Smooth muscle cell (in vitro differentiated cells): ENCODE data around the gene PDXDC1. TPM values are rescaled to one million over a fixed set of nuclear protein-coding genes. Genes with fewer than 3 reads are reported as not detected.
"Not testable (repeated sequence)": the region's sequence is repeated elsewhere in the genome, so short reads cannot be mapped to it uniquely, and the experiment has no call there.

ENCODE experiments used
- DNase-seq: peaks from one replicate; lab custom pipeline; 2025; ENCODE audit not compliant: unreplicated experiment; lab: John Stamatoyannopoulos, UW
- H2AFZ ChIP-seq: fragments of 200-600 bp; sonication (generic); 2 replicates; pipeline ENCODE4 v1.6.0; 2016; ENCODE audit warnings: antibody characterized with exemption, low read depth, mild to moderate bottlenecking
- H3F3A ChIP-seq: fragments of 200-600 bp; sonication (generic); 2 replicates; pipeline ENCODE4 v1.6.0; 2017; ENCODE audit warnings: antibody characterized with exemption, low read depth
- H3K27ac ChIP-seq: fragments of 200-600 bp; sonication (generic); 2 replicates; pipeline ENCODE4 v1.5.1; 2016; ENCODE audit warnings: low read depth, mild to moderate bottlenecking
- H3K27me3 ChIP-seq: fragments of 200-600 bp; sonication (generic); 2 replicates; pipeline ENCODE4 v1.6.1; 2016; ENCODE audit warnings: low read depth, mild to moderate bottlenecking
- H3K36me3 ChIP-seq: fragments of 200-600 bp; sonication (generic); 2 replicates; pipeline ENCODE4 v1.5.1; 2016; ENCODE audit warnings: low read depth
- H3K4me1 ChIP-seq: fragments of 200-600 bp; sonication (generic); 2 replicates; pipeline ENCODE4 v1.5.1; 2016; ENCODE audit warnings: low read depth
- H3K4me2 ChIP-seq: fragments of 200-600 bp; sonication (generic); 2 replicates; pipeline ENCODE4 v1.6.0; 2016; ENCODE audit warnings: mild to moderate bottlenecking
- H3K4me3 ChIP-seq: fragments of 200-600 bp; sonication (generic); 2 replicates; pipeline ENCODE4 v1.5.1; 2016; ENCODE audit warnings: mild to moderate bottlenecking
- H3K79me2 ChIP-seq: fragments of 200-600 bp; sonication (generic); 2 replicates; pipeline ENCODE4 v1.6.0; 2016; ENCODE audit warnings: low read depth, mild to moderate bottlenecking
- H3K9ac ChIP-seq: fragments of 200-600 bp; sonication (generic); 2 replicates; pipeline ENCODE4 v1.6.0; 2016; ENCODE audit warnings: low read depth
- H3K9me3 ChIP-seq: fragments of 200-600 bp; sonication (generic); replicated peaks from 2 replicates; pipeline ENCODE4 v1.5.1; 2016; ENCODE audit warnings: low read depth
- H4K20me1 ChIP-seq: fragments of 200-600 bp; sonication (generic); 2 replicates; pipeline ENCODE4 v1.6.0; 2016; ENCODE audit warnings: low read depth
- WGBS: methylation state at CpG from one replicate; pipeline ENCODE4 v1.1.7; 2016; ENCODE audit warnings: low lambda C conversion rate; 5-methylcytosine and 5-hydroxymethylcytosine counted together
- polyA plus RNA-seq: library from polyadenylated mRNA; unstranded; fragments of >200 nt; fragmentation: Nextera tagmentation; extraction: Ambion mirVana; gene quantifications from 2 replicates; pipeline ENCODE4 v1.2.1, GENCODE V29; 2016
- total RNA-seq: library from RNA; depleted of rRNA; stranded (reverse); fragments of >200 nt; gene quantifications from 2 replicates; pipeline ENCODE4 v1.2.3, GENCODE V29; 2014

The PDXDC1 gene
- total and polyA plus RNA-seq, 2 experiments from 2014 or later, result 102 to 113 TPM

DNA sequence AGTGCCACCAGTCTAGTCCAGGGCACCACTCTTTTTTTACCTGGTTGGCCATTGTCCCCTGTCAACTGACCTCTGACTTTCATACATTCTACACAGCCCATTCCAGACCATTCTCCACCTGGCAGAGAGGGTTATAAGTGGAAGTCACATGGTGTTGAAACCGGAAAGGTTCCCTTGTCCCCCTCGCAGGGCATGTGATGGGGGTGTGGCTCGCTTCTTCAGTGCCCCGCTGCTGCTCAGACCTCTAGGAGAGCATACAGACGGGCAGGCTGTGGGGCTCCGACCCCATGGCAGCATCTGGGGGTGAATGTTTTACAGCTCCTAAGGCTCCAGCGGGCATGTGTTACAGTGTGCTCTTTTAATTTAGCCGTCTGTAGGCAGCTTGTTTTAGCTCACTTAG lies 52.2 kb downstream of the PDXDC1 start:
- H3K9me3 ChIP-seq, H2AFZ ChIP-seq, H3K9ac ChIP-seq, H3K4me3 ChIP-seq, H3K4me1 ChIP-seq, DNase-seq, H3K27ac ChIP-seq, H3K4me2 ChIP-seq, H3K27me3 ChIP-seq: not testable (repeated sequence)
- peaks cover 13% of the 10 kb centered on the region for H3K36me3 ChIP-seq
- H4K20me1 ChIP-seq, result peaks cover 82% of the 10 kb centered on the region
- peaks cover 33% of the 10 kb centered on the region for H3F3A ChIP-seq
- peaks cover 25% of the 10 kb centered on the region for H3K79me2 ChIP-seq
- 95% methylated on average over 8 of the region's 8 CpGs for WGBS

- H3K9ac ChIP-seq, H3K4me2 ChIP-seq, H3K4me3 ChIP-seq, H3K9me3 ChIP-seq, H3K4me1 ChIP-seq, H3K27ac ChIP-seq, H3K27me3 ChIP-seq, DNase-seq, H2AFZ ChIP-seq: not testable (repeated sequence)
- peaks cover 81% of the 10 kb centered on the region for H4K20me1 ChIP-seq
- H3F3A ChIP-seq, result peaks cover 26% of the 10 kb centered on the region
- WGBS, result 91% methylated on average over 29 of the region's 29 CpGs
- H3K36me3 ChIP-seq, result peaks cover 17% of the 10 kb centered on the region
- peaks cover 22% of the 10 kb centered on the region for H3K79me2 ChIP-seq
Observed at GRCh38 chr16:15027503-15028344, 52.9 kb downstream of the PDXDC1 start.

DNA sequence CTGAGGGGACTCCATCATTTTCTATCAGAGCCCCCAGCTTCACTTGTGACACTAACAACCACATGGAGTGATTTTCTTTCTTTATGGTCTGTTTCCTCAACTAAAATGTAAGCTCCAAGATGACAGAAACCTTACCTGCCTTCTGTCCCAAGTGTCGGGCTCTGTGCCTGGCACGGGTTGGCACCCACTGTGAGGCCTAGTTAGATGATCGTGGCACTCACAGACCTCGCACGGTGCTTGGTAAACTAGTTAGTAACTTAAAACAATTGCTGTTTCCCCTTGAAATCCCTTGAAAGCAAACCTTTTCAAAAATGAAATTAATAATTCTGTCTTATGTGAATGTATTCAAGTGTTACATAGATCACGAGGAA lies 53.5 kb downstream of the PDXDC1 start:
- not testable (repeated sequence) for H3K9ac ChIP-seq, H3K4me2 ChIP-seq, H3K27me3 ChIP-seq, DNase-seq, H3K9me3 ChIP-seq, H2AFZ ChIP-seq, H3K4me3 ChIP-seq, H3K4me1 ChIP-seq
- peaks cover 20% of the 10 kb centered on the region for H3F3A ChIP-seq
- peaks cover 16% of the 10 kb centered on the region for H3K79me2 ChIP-seq
- H3K27ac ChIP-seq, result peak overlapping the region; percentile 5
- peaks cover 16% of the 10 kb centered on the region for H3K36me3 ChIP-seq
- peaks cover 79% of the 10 kb centered on the region for H4K20me1 ChIP-seq
- 95% methylated on average over 6 of the region's 6 CpGs for WGBS

GRCh38 chr16:15028801-15029698 lies 54.2 kb downstream of the PDXDC1 start:
- H3K9ac ChIP-seq, H3K4me2 ChIP-seq, DNase-seq, H3K9me3 ChIP-seq, H3K4me1 ChIP-seq, H3K27me3 ChIP-seq, H3K4me3 ChIP-seq, H2AFZ ChIP-seq: not testable (repeated sequence)
- Histone ChIP-seq H3K27ac (peak overlapping the region; percentile 65), H3K36me3 (peaks cover 22% of the 10 kb centered on the region), H4K20me1 (peaks cover 72% of the 10 kb centered on the region), H3K79me2 (peaks cover 16% of the 10 kb centered on the region), H3F3A (peaks cover 18% of the 10 kb centered on the region)
- 91% methylated on average over 27 of the region's 27 CpGs for whole genome bisulfite sequencing

DNA sequence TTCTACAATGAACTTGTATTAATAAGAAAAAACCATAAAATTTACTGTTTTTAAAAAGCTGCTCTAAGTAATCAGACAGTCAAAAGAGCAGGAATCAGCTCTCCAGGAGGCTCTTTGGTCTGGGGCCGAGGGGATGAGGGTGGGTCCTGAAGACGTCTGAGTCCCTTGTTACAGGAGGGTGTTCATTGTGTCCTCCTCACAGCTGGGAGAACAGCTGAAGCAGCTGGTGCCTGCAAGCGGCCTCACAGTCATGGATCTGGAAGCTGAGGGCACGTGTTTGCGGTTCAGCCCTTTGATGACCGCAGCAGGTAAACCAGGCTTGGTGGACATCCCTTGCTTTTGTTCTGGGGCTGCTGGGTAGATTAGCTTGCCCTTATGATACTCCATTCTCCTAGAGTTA lies 54.9 kb downstream of the PDXDC1 start:
- H2AFZ ChIP-seq, H3K9me3 ChIP-seq, DNase-seq, H3K27me3 ChIP-seq, H3K79me2 ChIP-seq, H3K4me2 ChIP-seq, H3K4me1 ChIP-seq, H3K9ac ChIP-seq, H3K4me3 ChIP-seq: not testable (repeated sequence)
- WGBS, result 89% methylated on average over 6 of the region's 6 CpGs
- peaks cover 15% of the 10 kb centered on the region for H3F3A ChIP-seq
- peaks cover 65% of the 10 kb centered on the region for H4K20me1 ChIP-seq
- H3K36me3 ChIP-seq, result peaks cover 24% of the 10 kb centered on the region
- H3K27ac ChIP-seq, result peak overlapping the region; percentile 65
